NB4 (cell line): ENCODE data around the gene PHLDB1.

Experiments
- CTCF ChIP-seq: IDR thresholded peaks from one replicate; pipeline ENCODE4 v1.5.1; 2012; ENCODE audit warnings: low read depth, low read length
- POLR2A ChIP-seq: IDR thresholded peaks from 2 replicates; pipeline ENCODE4 v1.6.1; 2011; ENCODE audit warnings: mild to moderate bottlenecking; ENCODE audit not compliant: insufficient read length; ENCODE audit errors: extremely low read depth

DNA sequence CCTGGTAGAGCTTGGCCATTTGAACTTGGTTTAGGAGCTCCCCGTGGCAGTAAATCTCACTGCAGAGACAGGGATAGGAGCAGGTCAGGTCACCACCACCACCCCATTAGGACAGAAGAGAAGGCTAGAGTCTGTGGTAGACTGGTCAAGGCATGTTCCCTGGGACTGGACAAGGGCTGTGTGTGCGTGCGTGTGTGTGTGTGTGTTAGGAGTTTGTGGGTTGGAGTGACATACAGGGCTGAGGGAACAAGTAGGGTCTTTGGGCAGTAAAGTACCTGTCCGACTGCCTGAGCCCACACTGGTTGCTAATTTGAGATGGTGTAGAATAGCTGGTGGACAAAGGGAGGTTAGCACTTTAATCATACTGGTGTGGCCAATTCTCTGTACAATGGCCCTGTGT lies 56.0 kb downstream of the PHLDB1 start:
- TF ChIP-seq CTCF (no peak), POLR2A (no peak)
